IgD-negative memory B cell (primary cell): ENCODE data around the gene SIM1. TPM values are rescaled to one million over a fixed set of nuclear protein-coding genes. Genes with fewer than 3 reads are reported as not detected.
A peak's percentile ranks its signal among the peaks of the same experiment; 100 is the strongest.

ENCODE experiments used
- H3K27ac Mint-ChIP-seq, 3 donors: one replicate each; pipeline ENCODE4 v1.8.0; 2020 to 2022; ENCODE audit warnings: mild to moderate bottlenecking in 3 of 3, mixed read lengths in 3 of 3, moderate library complexity in 1 of 3
- H3K27me3 Mint-ChIP-seq: one replicate; pipeline ENCODE4 v1.8.0; 2021; ENCODE audit warnings: mixed read lengths
- H3K36me3 Mint-ChIP-seq: one replicate; pipeline ENCODE4 v1.8.0; 2020; ENCODE audit warnings: mild to moderate bottlenecking, mixed read lengths
- H3K4me1 Mint-ChIP-seq, 3 donors: one replicate each; pipeline ENCODE4 v1.8.0; 2020 to 2022; ENCODE audit warnings: mixed read lengths in 3 of 3, mild to moderate bottlenecking in 1 of 3
- H3K4me3 Mint-ChIP-seq, 4 donors: one replicate each; pipeline ENCODE4 v1.8.0; 2020 to 2022; ENCODE audit warnings: mild to moderate bottlenecking in 4 of 4, mixed read lengths in 4 of 4, moderate library complexity in 3 of 4
- H3K9me3 Mint-ChIP-seq, 3 donors: one replicate each; pipeline ENCODE4 v1.8.0; 2020 to 2021; ENCODE audit warnings: mixed read lengths in 3 of 3, mild to moderate bottlenecking in 1 of 3
- polyA plus RNA-seq: library from polyadenylated mRNA; unstranded; fragments of 300-500 nt; fragmentation: Illumina TruSeq; gene quantifications from one replicate; pipeline ENCODE4 v1.2.3, GENCODE V29; 2021

The SIM1 gene, protein sequence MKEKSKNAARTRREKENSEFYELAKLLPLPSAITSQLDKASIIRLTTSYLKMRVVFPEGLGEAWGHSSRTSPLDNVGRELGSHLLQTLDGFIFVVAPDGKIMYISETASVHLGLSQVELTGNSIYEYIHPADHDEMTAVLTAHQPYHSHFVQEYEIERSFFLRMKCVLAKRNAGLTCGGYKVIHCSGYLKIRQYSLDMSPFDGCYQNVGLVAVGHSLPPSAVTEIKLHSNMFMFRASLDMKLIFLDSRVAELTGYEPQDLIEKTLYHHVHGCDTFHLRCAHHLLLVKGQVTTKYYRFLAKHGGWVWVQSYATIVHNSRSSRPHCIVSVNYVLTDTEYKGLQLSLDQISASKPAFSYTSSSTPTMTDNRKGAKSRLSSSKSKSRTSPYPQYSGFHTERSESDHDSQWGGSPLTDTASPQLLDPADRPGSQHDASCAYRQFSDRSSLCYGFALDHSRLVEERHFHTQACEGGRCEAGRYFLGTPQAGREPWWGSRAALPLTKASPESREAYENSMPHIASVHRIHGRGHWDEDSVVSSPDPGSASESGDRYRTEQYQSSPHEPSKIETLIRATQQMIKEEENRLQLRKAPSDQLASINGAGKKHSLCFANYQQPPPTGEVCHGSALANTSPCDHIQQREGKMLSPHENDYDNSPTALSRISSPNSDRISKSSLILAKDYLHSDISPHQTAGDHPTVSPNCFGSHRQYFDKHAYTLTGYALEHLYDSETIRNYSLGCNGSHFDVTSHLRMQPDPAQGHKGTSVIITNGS
- polyA plus RNA-seq: not detected

DNA sequence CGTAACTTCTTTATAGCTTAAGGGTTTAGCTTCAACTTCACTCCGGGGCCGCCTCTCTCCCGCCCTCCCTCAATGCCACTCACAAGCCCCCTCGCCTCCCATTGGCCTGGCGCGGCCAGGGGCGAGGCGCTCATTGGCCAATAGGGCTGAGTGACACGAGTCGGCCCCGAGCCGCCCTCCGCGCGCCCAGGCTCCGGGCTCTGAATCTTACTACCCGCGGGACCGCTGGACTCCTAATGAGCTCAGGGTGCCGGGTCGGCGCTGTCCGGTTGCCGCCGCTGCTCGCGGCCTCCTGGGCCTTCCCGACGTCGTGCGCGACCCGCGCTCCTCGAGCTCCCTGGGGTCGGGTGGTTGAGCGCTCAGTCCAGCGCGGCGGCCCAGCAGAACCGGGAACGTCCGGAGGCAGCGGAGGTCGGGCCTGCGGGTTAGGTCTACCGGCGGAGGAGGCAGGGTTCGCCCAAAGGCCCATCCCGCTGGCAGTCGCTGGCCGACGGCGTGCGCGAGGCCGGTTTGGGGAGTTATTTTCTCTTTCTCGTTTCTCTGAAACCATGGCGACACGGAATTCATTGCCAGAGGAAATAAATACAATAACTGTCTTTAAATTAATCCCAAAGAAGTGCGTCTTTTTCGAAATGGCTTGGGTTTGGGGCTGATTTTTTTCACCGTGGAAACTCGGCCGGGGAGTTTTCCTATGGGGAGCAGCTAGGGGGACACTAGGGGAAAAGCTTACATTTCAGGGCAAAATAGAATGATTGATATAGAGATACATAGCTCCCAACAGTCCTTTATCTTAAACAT lies at the start of gene SIM1:
SIM1 (minus strand) TSS at position 19 of the 798 bp plus-strand sequence. CDS start 1,453 bp downstream, outside the sequence.
- H3K9me3 Mint-ChIP-seq: peaks cover 7 to 18% (median 17%) of the 10 kb centered on the region in 3 donors
- peaks cover 68% of the 10 kb centered on the region for H3K27me3 Mint-ChIP-seq
- H3K4me3 Mint-ChIP-seq: peak within 1 kb of the TSS; percentile 64 to 76 (median 72)
- peaks cover 13 to 29% (median 13%) of the 10 kb centered on the region in 3 donors for H3K4me1 Mint-ChIP-seq
- H3K36me3 Mint-ChIP-seq: peaks cover 4% of the 10 kb centered on the region
- H3K27ac Mint-ChIP-seq: peak within 1 kb of the TSS; percentile 53 to 95 (median 83)

DNA sequence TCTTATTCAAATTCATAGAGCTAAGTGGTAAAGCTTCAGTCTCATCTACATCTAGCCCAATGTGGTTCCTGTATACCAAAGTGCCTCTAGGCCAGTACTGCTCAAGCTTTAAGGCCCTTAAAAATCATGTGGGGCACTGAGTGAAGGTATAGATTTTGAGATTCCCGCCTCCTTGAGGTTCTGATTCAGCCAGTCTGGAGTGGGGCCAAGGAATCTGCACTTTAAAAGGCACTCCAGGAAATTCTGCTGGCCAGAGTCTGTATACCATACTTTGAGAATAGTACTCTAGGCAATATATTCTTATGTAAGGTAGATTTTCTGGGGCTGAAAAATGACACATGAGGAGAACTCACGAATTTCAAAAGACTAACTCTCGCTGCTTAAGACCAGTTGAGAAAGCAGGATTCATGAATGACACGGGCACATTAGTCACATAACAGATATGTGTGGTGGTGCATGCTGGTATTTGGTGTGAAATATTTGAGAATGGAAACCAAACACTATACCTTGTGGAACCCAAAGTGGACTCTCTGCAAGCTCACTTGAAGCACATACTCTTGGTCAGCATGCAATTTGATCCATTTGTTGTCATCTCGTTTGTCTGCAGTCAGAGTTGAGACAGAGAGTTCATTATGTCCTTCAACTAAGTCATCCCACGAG lies 47.6 kb upstream of the SIM1 start:
- Mint-ChIP-seq H3K4me3 (no peak overlapping the region), H3K27me3 (no peaks in the 10 kb centered on the region), H3K27ac (no peak overlapping the region), H3K9me3 (peaks cover 0 to 2% (median 1%) of the 10 kb centered on the region in 3 donors), H3K4me1 (no peaks in the 10 kb centered on the region), H3K36me3 (peaks cover 13% of the 10 kb centered on the region)

DNA sequence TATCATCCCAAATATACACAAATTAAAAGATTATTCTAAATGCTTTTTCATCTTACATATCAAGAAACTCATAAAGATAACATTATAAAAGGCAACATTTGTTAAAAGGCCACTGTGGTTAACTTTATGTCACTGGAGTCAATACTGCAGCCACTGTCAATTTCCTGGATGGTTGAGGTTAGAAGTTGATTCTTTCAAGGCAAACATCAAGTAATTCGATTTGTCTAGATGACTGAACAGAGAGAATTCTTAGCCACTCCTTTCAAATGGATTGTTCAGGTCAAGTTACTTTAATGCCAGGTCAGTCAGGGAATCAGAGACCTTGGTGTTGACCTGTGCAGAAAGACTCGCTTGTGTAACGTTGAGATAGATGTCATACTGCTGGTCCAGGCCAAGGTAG lies 44.4 kb upstream of the SIM1 start:
- Mint-ChIP-seq H3K4me3 (no peak overlapping the region), H3K27ac (no peak overlapping the region), H3K9me3 (peaks cover 0 to 2% (median 1%) of the 10 kb centered on the region in 3 donors), H3K36me3 (peaks cover 10% of the 10 kb centered on the region), H3K27me3 (no peaks in the 10 kb centered on the region), H3K4me1 (no peaks in the 10 kb centered on the region)

DNA sequence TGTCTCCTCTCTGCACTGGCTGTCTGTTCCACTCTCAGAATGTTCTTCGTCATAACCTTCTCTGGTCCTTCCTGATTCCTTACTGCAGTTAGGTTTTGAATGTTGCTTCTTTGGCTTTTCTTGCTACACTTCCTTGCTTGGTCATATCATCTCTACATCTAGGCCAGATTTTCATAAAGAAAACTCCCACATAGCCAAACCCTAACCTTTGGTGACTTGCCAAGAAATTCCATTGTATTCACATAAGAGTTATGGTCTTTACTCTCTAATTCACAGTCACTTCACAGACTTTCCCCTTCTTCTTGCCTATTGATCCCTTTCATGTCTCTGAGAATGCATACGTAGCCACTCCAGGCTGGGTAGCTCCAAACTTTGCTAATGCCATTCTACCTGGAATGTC lies 41.9 kb upstream of the SIM1 start:
- Mint-ChIP-seq H3K4me3 (no peak overlapping the region), H3K36me3 (peaks cover 9% of the 10 kb centered on the region)

DNA sequence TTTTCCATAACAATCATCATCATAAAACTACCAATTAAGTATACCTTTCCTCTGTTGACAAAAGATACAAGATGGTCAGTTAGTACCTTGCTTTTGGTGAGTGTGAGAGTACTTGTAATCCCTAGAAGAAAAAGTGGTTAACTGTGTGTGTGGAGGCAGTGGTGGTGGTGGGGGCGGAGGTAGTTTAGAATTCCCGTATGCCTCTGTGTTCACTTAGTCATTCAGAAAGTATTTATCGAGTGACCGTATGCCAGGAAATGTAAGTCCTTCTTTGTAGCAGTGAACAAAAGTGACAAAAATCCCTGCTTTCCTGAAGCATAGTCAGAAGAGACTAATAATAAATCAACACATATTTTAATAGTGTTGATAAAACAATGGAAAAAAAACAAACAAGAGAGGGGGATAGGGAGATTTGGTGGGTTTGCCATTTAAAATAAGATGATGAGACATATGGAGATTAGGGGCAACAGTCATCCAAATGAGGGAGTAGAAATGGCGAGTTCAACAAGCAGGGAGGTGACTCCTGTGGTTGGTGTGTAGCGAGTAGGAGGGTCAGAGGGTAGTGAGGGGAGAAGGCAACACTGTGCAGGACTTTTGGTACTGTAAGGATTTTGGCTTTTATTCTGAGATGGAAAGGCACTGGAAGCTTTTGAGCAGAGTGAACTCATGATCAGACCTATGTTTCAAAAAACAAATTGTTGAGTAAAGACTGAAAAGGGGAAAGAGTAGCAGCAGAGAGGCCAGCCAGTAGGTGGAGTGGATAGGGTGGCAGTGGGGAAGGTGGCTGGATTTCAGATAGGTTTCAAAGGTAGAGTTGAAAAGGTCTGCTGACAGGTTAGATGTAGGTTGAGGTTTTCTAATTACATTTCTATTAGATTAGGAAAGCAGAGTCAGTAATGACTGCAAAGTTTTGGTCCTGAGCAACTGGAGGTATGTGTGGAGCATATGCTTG lies 40.3 kb upstream of the SIM1 start:
- no peaks in the 10 kb centered on the region for H3K4me1 Mint-ChIP-seq

More for the DNA sequence above, 41.9 kb upstream of the SIM1 start:
- peaks cover 0 to 1% (median 0%) of the 10 kb centered on the region in 3 donors for H3K9me3 Mint-ChIP-seq
- H3K4me1 Mint-ChIP-seq: no peaks in the 10 kb centered on the region
- no peak overlapping the region for H3K27ac Mint-ChIP-seq
- H3K27me3 Mint-ChIP-seq: no peaks in the 10 kb centered on the region

DNA sequence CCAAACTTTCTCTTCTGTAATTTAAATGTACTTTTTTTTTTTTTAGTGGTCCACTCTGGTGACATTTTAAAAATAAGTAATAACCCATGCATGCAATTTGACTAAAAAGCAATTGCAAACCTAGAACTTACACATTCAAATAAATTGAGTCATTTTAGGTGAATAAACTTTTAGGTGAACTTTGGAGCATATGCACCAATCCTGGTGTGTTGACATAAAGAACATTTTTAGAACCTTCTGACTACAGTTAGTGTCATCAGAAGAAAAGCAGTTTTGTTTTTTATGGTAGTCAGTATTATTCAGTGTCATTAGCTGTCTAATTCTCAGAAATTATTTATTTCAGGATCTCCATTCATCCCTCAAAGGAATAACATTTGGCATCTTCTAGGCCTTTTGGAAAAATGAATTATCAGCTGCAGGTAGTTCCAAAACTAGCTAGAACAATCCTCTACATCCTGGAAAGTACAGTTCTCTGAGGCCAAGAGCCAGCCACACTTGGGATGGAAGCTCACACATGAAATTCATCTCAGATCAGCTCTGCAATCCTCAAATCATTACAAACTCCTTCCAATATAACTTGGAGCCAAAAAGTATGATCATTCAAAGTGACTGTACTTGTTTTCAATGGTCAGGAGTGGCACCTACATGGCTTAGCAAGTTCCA lies 38.5 kb upstream of the SIM1 start:
- Mint-ChIP-seq H3K4me3 (no peak overlapping the region), H3K36me3 (peaks cover 3% of the 10 kb centered on the region), H3K9me3 (peaks cover 1 to 3% (median 3%) of the 10 kb centered on the region in 3 donors), H3K4me1 (no peaks in the 10 kb centered on the region), H3K27me3 (peaks cover 1% of the 10 kb centered on the region), H3K27ac (no peak overlapping the region)

More for the DNA sequence above, 40.3 kb upstream of the SIM1 start:
- Mint-ChIP-seq H3K27ac (no peak overlapping the region), H3K4me3 (no peak overlapping the region), H3K36me3 (peaks cover 5% of the 10 kb centered on the region), H3K9me3 (no peaks in the 10 kb centered on the region), H3K27me3 (peaks cover 1% of the 10 kb centered on the region)

DNA sequence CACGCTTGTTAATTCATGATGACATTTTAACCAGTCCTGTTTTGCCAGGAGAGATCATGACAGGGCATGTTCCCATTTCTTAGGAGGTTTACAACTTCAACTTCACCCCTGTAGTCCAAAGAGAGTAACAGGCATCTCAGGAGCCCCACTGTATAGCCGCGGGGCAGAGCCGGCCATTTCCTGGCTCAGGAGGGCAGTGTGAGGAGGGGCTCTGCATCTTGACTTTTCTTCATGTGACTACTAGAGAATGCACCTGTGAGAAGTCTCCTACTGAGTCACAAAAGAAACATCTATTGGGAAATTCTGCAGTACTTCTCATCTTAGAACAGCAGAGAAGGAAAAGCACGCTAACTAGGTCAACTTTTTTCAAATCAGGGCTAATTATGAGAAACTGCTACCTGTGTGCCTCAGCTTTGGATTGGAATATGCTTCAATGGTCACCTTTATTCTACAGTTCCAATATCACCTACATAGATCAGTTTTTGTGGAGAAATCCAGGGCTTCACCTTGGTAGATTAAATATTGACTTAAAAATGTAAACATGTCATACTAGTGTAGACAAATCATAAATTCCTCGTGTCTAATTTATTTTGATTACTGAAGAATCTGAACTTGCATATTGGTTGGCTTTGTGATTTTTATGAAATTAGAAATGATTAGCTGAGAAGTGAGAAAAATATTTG lies 28.6 kb upstream of the SIM1 start:
- no peak overlapping the region for H3K27ac Mint-ChIP-seq
- peaks cover 13% of the 10 kb centered on the region for H3K27me3 Mint-ChIP-seq
- peaks cover 4 to 9% (median 6%) of the 10 kb centered on the region in 3 donors for H3K9me3 Mint-ChIP-seq
- no peaks in the 10 kb centered on the region for H3K4me1 Mint-ChIP-seq
- H3K36me3 Mint-ChIP-seq: no peaks in the 10 kb centered on the region
- peak overlapping the region in 1 of 4 donors; percentile 1 for H3K4me3 Mint-ChIP-seq

DNA sequence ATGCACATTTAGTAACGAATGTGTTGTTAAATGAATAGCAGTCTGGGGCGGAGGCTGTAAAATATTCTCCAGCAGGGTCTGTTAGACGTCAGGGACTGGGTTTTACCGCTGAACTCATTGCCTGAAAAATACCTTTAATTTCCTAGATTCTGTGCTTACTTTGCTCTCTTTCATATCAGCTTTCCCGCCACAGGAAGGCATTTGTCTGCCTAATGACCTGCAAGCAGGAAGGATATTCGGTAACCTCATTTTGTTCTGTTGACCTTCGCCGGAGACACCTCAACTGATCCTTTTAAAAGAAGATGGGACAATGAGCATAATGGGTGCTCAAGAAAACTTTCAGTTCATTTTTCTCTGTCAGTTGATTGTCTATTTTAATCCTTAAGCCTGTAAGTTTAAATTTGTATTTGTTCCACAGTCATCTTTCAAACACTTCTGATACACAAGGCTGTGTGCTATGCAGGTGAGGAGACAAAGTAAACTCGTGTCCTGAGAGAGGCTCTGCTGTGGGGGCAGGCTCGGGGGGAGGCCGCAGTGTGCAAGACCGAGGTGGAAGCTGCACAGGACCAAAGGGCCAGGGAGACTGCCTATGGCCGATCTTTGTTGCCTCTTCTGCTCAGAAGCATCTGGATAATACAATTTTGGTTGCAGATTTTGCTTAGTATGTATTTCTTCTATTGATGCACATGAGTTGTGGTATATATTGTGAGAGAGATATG lies 27.4 kb upstream of the SIM1 start:
- Mint-ChIP-seq H3K36me3 (no peaks in the 10 kb centered on the region), H3K9me3 (peaks cover 4 to 6% (median 4%) of the 10 kb centered on the region in 3 donors), H3K4me1 (peaks cover 0 to 1% (median 0%) of the 10 kb centered on the region in 3 donors), H3K27me3 (peaks cover 14% of the 10 kb centered on the region), H3K27ac (no peak overlapping the region), H3K4me3 (no peak overlapping the region)

DNA sequence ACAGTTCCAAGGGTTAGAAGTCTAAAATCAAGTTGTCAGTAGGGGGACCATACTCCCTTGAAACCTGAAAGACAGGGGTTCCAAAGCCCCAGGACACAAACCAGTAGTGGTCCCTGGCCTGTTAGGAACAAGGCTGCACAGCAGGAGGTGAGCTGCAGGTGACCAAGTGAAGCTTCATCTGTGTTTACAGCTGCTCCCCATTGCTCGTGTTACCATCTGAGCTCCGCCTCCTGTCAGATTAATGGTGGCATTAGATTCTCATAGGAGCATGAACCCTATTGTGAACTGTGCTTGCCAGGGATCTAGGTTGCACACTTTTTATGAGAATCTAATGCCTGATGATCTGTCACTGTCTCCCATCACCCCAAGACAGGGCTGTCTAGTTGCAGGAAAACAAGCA lies 25.3 kb upstream of the SIM1 start:
- Mint-ChIP-seq H3K27me3 (peaks cover 12% of the 10 kb centered on the region), H3K4me1 (peaks cover 0 to 1% (median 0%) of the 10 kb centered on the region in 3 donors), H3K36me3 (no peaks in the 10 kb centered on the region), H3K4me3 (no peak overlapping the region), H3K27ac (no peak overlapping the region), H3K9me3 (peaks cover 0 to 2% (median 0%) of the 10 kb centered on the region in 3 donors)

DNA sequence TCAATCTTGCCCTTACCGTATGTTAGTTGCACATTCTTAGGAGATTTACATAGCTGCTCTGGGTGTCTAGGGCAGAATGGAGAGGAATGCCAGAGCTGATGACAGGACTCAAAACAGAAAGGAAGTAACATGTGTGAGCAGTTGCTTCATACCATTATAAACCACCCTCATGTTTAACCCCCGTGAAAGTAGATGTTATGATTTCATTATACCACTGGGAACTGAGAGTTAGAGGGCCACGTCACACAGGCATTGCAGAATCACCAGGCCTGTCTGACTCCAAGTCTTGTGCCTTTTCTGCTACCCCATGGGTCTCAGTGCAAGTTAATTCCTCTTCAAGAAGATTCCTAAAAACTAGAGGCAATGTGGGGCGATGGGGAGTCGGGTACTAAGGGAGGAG lies 23.5 kb upstream of the SIM1 start:
- H3K27ac Mint-ChIP-seq: no peak overlapping the region
- no peaks in the 10 kb centered on the region for H3K36me3 Mint-ChIP-seq
- H3K4me1 Mint-ChIP-seq: peaks cover 0 to 1% (median 0%) of the 10 kb centered on the region in 3 donors
- H3K27me3 Mint-ChIP-seq: peaks cover 14% of the 10 kb centered on the region
- no peak overlapping the region for H3K4me3 Mint-ChIP-seq
- H3K9me3 Mint-ChIP-seq: peaks cover 0 to 2% (median 0%) of the 10 kb centered on the region in 3 donors

DNA sequence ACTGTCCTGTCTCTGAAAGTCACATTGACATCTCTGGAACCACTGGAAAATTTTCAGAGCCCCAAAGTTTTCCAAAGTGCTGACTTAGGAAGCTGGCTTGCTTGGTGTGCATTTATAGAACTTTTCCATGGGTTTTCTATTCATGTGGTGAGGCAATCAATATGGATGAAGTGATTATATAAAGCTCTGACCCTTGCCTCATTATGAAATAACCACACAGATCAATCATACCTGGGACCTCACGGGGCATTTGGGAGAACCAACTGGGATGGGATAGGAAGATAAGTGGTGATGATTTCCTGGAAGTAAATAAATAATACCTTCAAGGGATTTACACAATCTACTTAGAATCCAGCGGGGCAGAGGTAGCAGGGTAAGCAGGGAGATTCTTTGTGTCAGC lies 22.9 kb upstream of the SIM1 start:
- H3K27me3 Mint-ChIP-seq: peaks cover 12% of the 10 kb centered on the region
- H3K27ac Mint-ChIP-seq: no peak overlapping the region
- no peak overlapping the region for H3K4me3 Mint-ChIP-seq
- peaks cover 0 to 1% (median 0%) of the 10 kb centered on the region in 3 donors for H3K4me1 Mint-ChIP-seq
- H3K36me3 Mint-ChIP-seq: peaks cover 1% of the 10 kb centered on the region
- peaks cover 0 to 2% (median 0%) of the 10 kb centered on the region in 3 donors for H3K9me3 Mint-ChIP-seq

DNA sequence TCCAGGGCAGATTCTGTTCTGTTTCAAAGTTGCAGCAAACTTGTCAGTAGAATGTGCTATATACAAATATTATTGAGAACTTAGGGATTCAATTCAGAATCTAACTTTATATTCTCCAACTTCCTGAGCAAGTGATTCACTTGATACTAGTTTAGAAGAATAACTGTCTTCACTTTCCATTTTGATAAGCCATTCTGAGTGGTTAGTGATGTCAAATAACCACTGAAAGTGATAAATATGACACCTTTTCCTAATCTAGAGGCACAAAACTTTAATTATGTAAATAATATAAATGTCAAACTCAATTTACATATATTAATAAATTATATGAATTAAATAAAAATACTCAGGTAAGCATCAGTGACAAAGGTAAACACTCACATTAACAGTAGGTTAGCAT lies 20.5 kb upstream of the SIM1 start:
- Mint-ChIP-seq H3K9me3 (no peaks in the 10 kb centered on the region), H3K4me1 (peaks cover 0 to 1% (median 0%) of the 10 kb centered on the region in 3 donors), H3K27me3 (peaks cover 11% of the 10 kb centered on the region), H3K27ac (no peak overlapping the region), H3K36me3 (peaks cover 1% of the 10 kb centered on the region), H3K4me3 (no peak overlapping the region)
